HEK293T (cell line): ENCODE measurements around the gene MINDY4.

Source experiments
- CTCF ChIA-PET: fragments of 350-600 bp; formaldehyde crosslinking; extraction: SDS; loops from one replicate; lab custom pipeline; 2021; ENCODE audit warnings: antibody characterized with exemption, inconsistent platforms; lab: Yijun Ruan, JAX
- POLR2A ChIA-PET: fragments of 350-600 bp; formaldehyde crosslinking; extraction: SDS; loops from one replicate; lab custom pipeline; 2020; ENCODE audit warnings: antibody characterized with exemption, inconsistent platforms; lab: Yijun Ruan, JAX
- DNase-seq: peaks from one replicate; pipeline ENCODE4 v3.0.0; 2012; ENCODE audit warnings: mixed read lengths; ENCODE audit errors: extremely low spot score
- ARNT ChIP-seq: fragments of 450-650 bp; IDR thresholded peaks from 2 replicates; pipeline ENCODE4 v1.6.1; 2017; ENCODE audit warnings: mild to moderate bottlenecking
- BHLHE40 ChIP-seq: fragments of 450-650 bp; IDR thresholded peaks from 2 replicates; pipeline ENCODE4 v1.6.1; 2016; ENCODE audit warnings: mild to moderate bottlenecking, moderate library complexity, borderline replicate concordance
- CTBP1 ChIP-seq: fragments of 450-650 bp; IDR thresholded peaks from 2 replicates; pipeline ENCODE4 v1.6.1; 2016; ENCODE audit warnings: borderline replicate concordance
- ELF4 ChIP-seq: fragments of 450-650 bp; IDR thresholded peaks from 2 replicates; pipeline ENCODE4 v1.6.1; 2017; ENCODE audit warnings: antibody characterized with exemption
- FOXA1 ChIP-seq: fragments of 450-650 bp; IDR thresholded peaks from 2 replicates; pipeline ENCODE4 v1.6.1; 2016; ENCODE audit warnings: mild to moderate bottlenecking
- FOXK2 ChIP-seq: fragments of 450-650 bp; IDR thresholded peaks from 2 replicates; pipeline ENCODE4 v1.6.1; 2016; ENCODE audit warnings: mild to moderate bottlenecking
- FOXM1 ChIP-seq: fragments of 450-650 bp; IDR thresholded peaks from 2 replicates; pipeline ENCODE4 v1.6.1; 2017; ENCODE audit warnings: mild to moderate bottlenecking, borderline replicate concordance
- HDGF ChIP-seq: fragments of 450-650 bp; IDR thresholded peaks from 2 replicates; pipeline ENCODE4 v1.6.1; 2017; ENCODE audit warnings: antibody characterized with exemption, borderline replicate concordance
- L3MBTL2 ChIP-seq: fragments of 450-650 bp; conservative IDR thresholded peaks from 2 replicates; pipeline ENCODE4 v1.6.1; 2016; ENCODE audit warnings: mild to moderate bottlenecking
- LEF1 ChIP-seq: fragments of 450-650 bp; IDR thresholded peaks from 2 replicates; pipeline ENCODE4 v1.6.1; 2017; ENCODE audit warnings: mild to moderate bottlenecking, borderline replicate concordance
- NFRKB ChIP-seq: fragments of 450-650 bp; IDR thresholded peaks from 2 replicates; pipeline ENCODE4 v1.6.1; 2016; ENCODE audit warnings: mild to moderate bottlenecking, moderate library complexity
- PKNOX1 ChIP-seq: fragments of 450-650 bp; IDR thresholded peaks from 2 replicates; pipeline ENCODE4 v1.6.1; 2016
- SP1 ChIP-seq: fragments of 450-650 bp; IDR thresholded peaks from 2 replicates; pipeline ENCODE4 v1.6.1; 2017
- SUZ12 ChIP-seq: fragments of 450-650 bp; IDR thresholded peaks from 2 replicates; pipeline ENCODE4 v1.6.1; 2016; ENCODE audit warnings: mild to moderate bottlenecking
- TARDBP ChIP-seq: fragments of 450-650 bp; IDR thresholded peaks from 2 replicates; pipeline ENCODE4 v1.6.1; 2016
- ZNF384 ChIP-seq: fragments of 450-650 bp; IDR thresholded peaks from 2 replicates; pipeline ENCODE4 v1.6.1; 2016

Gene MINDY4

GRCh38 chr7:30864101-30864500, 92.9 kb downstream of the MINDY4 start:
- TF ChIP-seq BHLHE40 (no peak), SUZ12 (no peak), LEF1 (no peak), FOXM1 (no peak), FOXA1 (no peak), NFRKB (no peak), ARNT (no peak), L3MBTL2 (no peak), FOXK2 (no peak), SP1 (no peak), HDGF (no peak), CTBP1 (no peak), ELF4 (no peak), PKNOX1 (no peak)
- DNase-seq, result no peak
- POLR2A ChIA-PET, result interaction anchor here (0.5 kb wide), 1 partner anchor 14 kb away, joined by 3 read pairs; no protein-coding TSS in a partner anchor
- CTCF ChIA-PET, result interaction anchor here (0.6 kb wide), 1 partner anchor 773 kb away, joined by 3 read pairs; no protein-coding TSS in a partner anchor

GRCh38 chr7:30865076-30865475, 93.9 kb downstream of the MINDY4 start:
- ChIA-PET CTCF (interaction anchor here (0.9 kb wide), 1 partner anchor 9 kb away, joined by 3 read pairs; no protein-coding TSS in a partner anchor), POLR2A (no interaction called here)
- TF ChIP-seq ZNF384 (no peak), SUZ12 (no peak), FOXA1 (no peak), FOXM1 (no peak), L3MBTL2 (no peak), ARNT (no peak), PKNOX1 (no peak), BHLHE40 (no peak), NFRKB (no peak), CTBP1 (no peak), LEF1 (no peak), FOXK2 (no peak), SP1 (no peak), ELF4 (no peak), HDGF (no peak), TARDBP (no peak)
- no peak for DNase-seq

GRCh38 chr7:30865821-30866220, 94.6 kb downstream of the MINDY4 start:
- DNase-seq, result no peak
- ChIA-PET POLR2A (no interaction called here), CTCF (interaction anchor here (0.9 kb wide), 1 partner anchor 10 kb away, joined by 3 read pairs; no protein-coding TSS in a partner anchor)
- TF ChIP-seq L3MBTL2 (no peak), ELF4 (no peak), ARNT (no peak), FOXK2 (no peak), SUZ12 (no peak), TARDBP (no peak), BHLHE40 (no peak), LEF1 (no peak)

- no peak for DNase-seq
- POLR2A ChIA-PET, result no interaction called here
- CTCF ChIA-PET, result no interaction called here
- TF ChIP-seq PKNOX1, result no peak
- no peak for TF ChIP-seq SUZ12
- TF ChIP-seq FOXM1, result no peak
- no peak for TF ChIP-seq CTBP1
- TF ChIP-seq BHLHE40, result no peak
- no peak for TF ChIP-seq TARDBP
- no peak for TF ChIP-seq FOXK2
- no peak for TF ChIP-seq ELF4
These were observed 95.7 kb downstream of the MINDY4 start for GRCh38 chr7:30866939-30867338.

GRCh38 chr7:30867483-30867882, 96.3 kb downstream of the MINDY4 start:
- no peak for DNase-seq
- TF ChIP-seq ZNF384 (no peak), FOXA1 (no peak), FOXM1 (no peak), LEF1 (no peak), PKNOX1 (no peak), BHLHE40 (no peak), ARNT (no peak), TARDBP (no peak), FOXK2 (no peak), ELF4 (no peak), L3MBTL2 (no peak), CTBP1 (no peak), SP1 (no peak), HDGF (no peak), SUZ12 (no peak), NFRKB (no peak)
- CTCF ChIA-PET, result no interaction called here
- POLR2A ChIA-PET, result no interaction called here
